HL-60 (cell line): ENCODE data around the gene KYAT1.

Source experiments
- DNase-seq, 2 experiments: peaks; one replicate each; pipeline ENCODE4 v3.0.0-alpha.2; 2010 to 2020; ENCODE audit warnings: low read depth in 1 of 2, low spot score in 1 of 2
- H3K27ac ChIP-seq: fragments of 250-450 bp; sonication (Bioruptor Pico); replicated peaks from 2 replicates; pipeline ENCODE4 v1.5.1; 2020; ENCODE audit warnings: mild to moderate bottlenecking, moderate library complexity
- H3K27me3 ChIP-seq: fragments of 250-450 bp; sonication (Bioruptor Pico); 2 replicates; pipeline ENCODE4 v1.5.1; 2021; ENCODE audit warnings: mild to moderate bottlenecking, moderate library complexity; ENCODE audit not compliant: insufficient read depth, poor library complexity, severe bottlenecking
- H3K4me3 ChIP-seq: replicated peaks from 2 replicates; pipeline ENCODE4 v1.5.1; 2011; ENCODE audit warnings: mild to moderate bottlenecking, control low read depth, low read length; ENCODE audit not compliant: insufficient read depth
- CTCF ChIP-seq: IDR thresholded peaks from one replicate; pipeline ENCODE4 v1.5.1; 2011; ENCODE audit warnings: low read length, control low read depth, inconsistent platforms; ENCODE audit not compliant: insufficient read depth
- GABPA ChIP-seq: IDR thresholded peaks from 2 replicates; pipeline ENCODE4 v1.6.1; 2012; ENCODE audit warnings: low read depth
- POLR2AphosphoS5 ChIP-seq: IDR thresholded peaks from 2 replicates; pipeline ENCODE4 v1.6.1; 2012; ENCODE audit warnings: low read depth
- REST ChIP-seq: IDR thresholded peaks from 2 replicates; pipeline ENCODE4 v1.6.1; 2012; ENCODE audit warnings: low read depth; ENCODE audit not compliant: insufficient replicate concordance
- SPI1 ChIP-seq: IDR thresholded peaks from 2 replicates; pipeline ENCODE4 v1.6.1; 2012; ENCODE audit warnings: low read depth, mild to moderate bottlenecking, borderline replicate concordance

Gene KYAT1

GRCh38 chr9:128836509-128837145 lies 45.1 kb downstream of the KYAT1 start:
- no peak overlapping the region for H3K4me3 ChIP-seq
- TF ChIP-seq POLR2AphosphoS5 = no peak
- no peak for TF ChIP-seq SPI1
- TF ChIP-seq REST = no peak
- no peak for TF ChIP-seq GABPA
- no peak for TF ChIP-seq CTCF
- no peak for DNase-seq
- no peaks in the 10 kb centered on the region for H3K27me3 ChIP-seq
- no peak overlapping the region for H3K27ac ChIP-seq

GRCh38 chr9:128835246-128836210 lies 46.2 kb downstream of the KYAT1 start:
- TF ChIP-seq GABPA = no peak
- no peak for TF ChIP-seq POLR2AphosphoS5
- no peak for TF ChIP-seq SPI1
- no peak for TF ChIP-seq REST
- no peak for TF ChIP-seq CTCF
- no peak for DNase-seq
- Histone ChIP-seq H3K4me3 (no peak overlapping the region), H3K27ac (no peak overlapping the region), H3K27me3 (no peaks in the 10 kb centered on the region)

GRCh38 chr9:128833696-128834095 lies 48.1 kb downstream of the KYAT1 start:
- TF ChIP-seq CTCF = no peak
- TF ChIP-seq REST = no peak
- TF ChIP-seq POLR2AphosphoS5 = no peak
- no peak for TF ChIP-seq SPI1
- TF ChIP-seq GABPA = no peak
- no peaks in the 10 kb centered on the region for H3K27me3 ChIP-seq
- DNase-seq = no peak
- no peak overlapping the region for H3K27ac ChIP-seq
- no peak overlapping the region for H3K4me3 ChIP-seq
